MM.1S (cell line): ENCODE results near the gene FCHSD1.

Experiments used
- CTCF ChIP-seq: fragments of 300-600 bp; sonication (generic); IDR thresholded peaks from 2 replicates; pipeline ENCODE4 v1.5.1; 2016; ENCODE audit warnings: antibody characterized with exemption, low read length, mixed read lengths
- EZH2phosphoT487 ChIP-seq: fragments of 300-600 bp; sonication (generic); IDR thresholded peaks from 2 replicates; pipeline ENCODE4 v1.6.1; 2018; ENCODE audit warnings: antibody characterized with exemption, low read length

GRCh38 chr5:141640698-141641097 is 10.5 kb downstream of the FCHSD1 start:
- no peak for TF ChIP-seq CTCF
- no peak for TF ChIP-seq EZH2phosphoT487
